HepG2 (cell line): ENCODE measurements around the gene EBF3. TPM values are rescaled to one million over a fixed set of nuclear protein-coding genes. Genes with fewer than 3 reads are reported as not detected.

Experiments used
- ATAC-seq: fragments of 200-7000 bp; cut with Tn5 transposase; 3 replicates; pipeline ENCODE4 v1.9.1; 2020; ENCODE audit warnings: mild to moderate bottlenecking, moderate library complexity
- BruUV-seq: library from RNA; stranded (reverse); fragments of 400-500 nt; replicated peaks from 2 replicates; lab custom pipeline; 2021; lab: Mats Ljungman, UMichigan
- CTCF ChIA-PET: fragments of 300-600 bp; formaldehyde crosslinking; extraction: SDS; loops from one replicate; lab custom pipeline; 2021; ENCODE audit warnings: low total read pairs, inconsistent platforms, low intra/inter-chr PET ratio; lab: Yijun Ruan, JAX
- POLR2A ChIA-PET: fragments of 350-600 bp; sonication (Branson Sonifier 250); formaldehyde crosslinking; loops from one replicate; lab custom pipeline; 2020; ENCODE audit warnings: antibody characterized with exemption, inconsistent platforms; lab: Yijun Ruan, JAX
- DNase-seq: peaks from one replicate; pipeline ENCODE4 v3.0.0-alpha.2; 2015; ENCODE audit warnings: low spot score
- FAIRE-seq: peaks from 3 replicates; lab custom pipeline; 2011; peaks lifted over from hg19 to GRCh38; lab: Jason Lieb, UNC
- H2AFZ ChIP-seq: one replicate; pipeline ENCODE4 v1.6.1; 2011; ENCODE audit warnings: low read length, inconsistent platforms
- H3K27ac ChIP-seq: fragments of 300-600 bp; 3 replicates; pipeline ENCODE4 v1.8.0; 2011; ENCODE audit warnings: mixed run types, mild to moderate bottlenecking, mixed read lengths, low read length, inconsistent platforms; ENCODE audit not compliant: insufficient read depth; ENCODE audit errors: extremely low read length
- H3K27me3 ChIP-seq, 2 experiments: fragments of 200-600 bp in 1 of 2; 2 replicates in 1 of 2; 3 replicates in 1 of 2; pipeline versions ENCODE4 v1.6.0 to v1.8.0; 2011; ENCODE audit warnings: low read length in 2 of 2, mild to moderate bottlenecking in 2 of 2, moderate library complexity in 2 of 2, inconsistent platforms in 1 of 2; ENCODE audit not compliant: insufficient read depth in 2 of 2, control insufficient read depth in 1 of 2
- H3K36me3 ChIP-seq, 2 experiments: fragments of 200-600 bp in 1 of 2; replicated peaks in 1 of 2; 2 replicates in 1 of 2; 3 replicates in 1 of 2; pipeline versions ENCODE4 v1.5.1 to v1.8.0; 2011; ENCODE audit warnings: low read length in 2 of 2, inconsistent platforms in 1 of 2; ENCODE audit not compliant: insufficient read depth in 2 of 2, control insufficient read depth in 1 of 2
- H3K4me1 ChIP-seq: 2 replicates; pipeline ENCODE4 v1.5.1; 2012; ENCODE audit warnings: low read length, inconsistent platforms; ENCODE audit not compliant: insufficient read depth
- H3K4me2 ChIP-seq: 2 replicates; pipeline ENCODE4 v1.6.0; 2011; ENCODE audit warnings: low read depth, low read length, inconsistent platforms
- H3K4me3 ChIP-seq, 3 experiments: fragments of 200-600 bp in 1 of 3; sonication (generic), shearing (Covaris generic) in 1 of 3; replicated peaks in 1 of 3; 2 replicates each; pipeline ENCODE4 v1.5.1; 2011 to 2016; ENCODE audit warnings: low read length in 3 of 3, inconsistent platforms in 2 of 3, low read depth in 2 of 3, mild to moderate bottlenecking in 2 of 3, control low read depth in 1 of 3, mixed read lengths in 1 of 3; ENCODE audit not compliant: insufficient read depth in 1 of 3
- H3K79me2 ChIP-seq: one replicate; pipeline ENCODE4 v1.6.1; 2011; ENCODE audit warnings: low read length, inconsistent platforms; ENCODE audit not compliant: insufficient read depth
- H3K9ac ChIP-seq: 2 replicates; pipeline ENCODE4 v1.6.0; 2011; ENCODE audit warnings: mild to moderate bottlenecking, low read depth, low read length, inconsistent platforms; ENCODE audit not compliant: insufficient read depth
- H3K9me3 ChIP-seq: 2 replicates; pipeline ENCODE4 v1.5.1; 2012; ENCODE audit warnings: mild to moderate bottlenecking, low read length
- H4K20me1 ChIP-seq: 2 replicates; pipeline ENCODE4 v1.6.0; 2011; ENCODE audit warnings: inconsistent platforms, mild to moderate bottlenecking, low read length, moderate library complexity; ENCODE audit not compliant: insufficient read depth
- FOXK2 ChIP-seq: fragments of 450-650 bp; IDR thresholded peaks from 2 replicates; pipeline ENCODE4 v1.6.1; 2016
- NR2F2 ChIP-seq: IDR thresholded peaks from 2 replicates; pipeline ENCODE4 v1.6.1; 2012; ENCODE audit warnings: low read depth, inconsistent platforms, borderline replicate concordance
- RBAK ChIP-seq: sonication (generic); formaldehyde crosslinking; IDR thresholded peaks from 2 replicates; pipeline ENCODE4 v1.5.1; 2020; ENCODE audit warnings: mild to moderate bottlenecking, missing genetic modification reagents
- TBX3 ChIP-seq: fragments of 450-650 bp; IDR thresholded peaks from 2 replicates; pipeline ENCODE4 v1.6.1; 2017; ENCODE audit warnings: antibody characterized with exemption, mild to moderate bottlenecking, inconsistent platforms, borderline replicate concordance
- TEAD3 ChIP-seq: optimal IDR thresholded peaks from 2 replicates; pipeline ENCODE3; 2016; ENCODE audit warnings: borderline replicate concordance
- WGBS: methylation state at CpG from one replicate; pipeline ENCODE4 v1.1.6; 2017; ENCODE audit warnings: low lambda C conversion rate; 5-methylcytosine and 5-hydroxymethylcytosine counted together
- in situ Hi-C: cut with HindIII; loops from 2 replicates; pipeline ENCODE4 v1.10.0; 2017; ENCODE audit warnings: low pct_unique_long_range_greater_than_20kb; ENCODE audit not compliant: extremely low pct_ligation_motif_present
- intact Hi-C: fragments of 100-400 bp; cut with micrococcal nuclease; formaldehyde crosslinking; loops from one replicate; pipeline ENCODE4 v1.10.0; 2022; ENCODE audit not compliant: unreplicated experiment
- polyA plus RNA-seq, 8 experiments: library from polyadenylated mRNA; depleted of rRNA in 3 of 8; stranded (reverse) in 7 of 8; unstranded in 1 of 8; fragments of >200 nt; fragmentation: Illumina TruSeq in 4 of 8; extraction: Trizol in 4 of 8; gene quantifications; 2 replicates each; pipeline versions ENCODE4 v1.2.1 to v1.2.3, GENCODE V29; 2011 to 2016; ENCODE audit warnings: low read depth in 4 of 8, missing spikeins in 1 of 8, mixed read lengths in 1 of 8; ENCODE audit not compliant: insufficient read depth in 1 of 8
- total RNA-seq, 5 experiments: library from RNA; depleted of rRNA; stranded (reverse); fragments of >200 nt; fragmentation: Illumina TruSeq; extraction: Trizol; gene quantifications; 2 replicates each; pipeline ENCODE4 v1.2.3, GENCODE V29; 2016; ENCODE audit warnings: low read depth in 1 of 5

The EBF3 gene
- total and polyA plus RNA-seq, 2 of the 13 experiments (the other 11 are each of a cell fraction or from before 2014, with no cell fraction given), result not detected

GRCh38 chr10:129809841-129810240 lies 154.2 kb downstream of the EBF3 start:
- Histone ChIP-seq H3K27ac (no peak overlapping the region), H3K79me2 (no peaks in the 10 kb centered on the region), H3K4me1 (no peaks in the 10 kb centered on the region), H3K9me3 (no peaks in the 10 kb centered on the region), H2AFZ (no peak overlapping the region), H3K36me3 (no peaks in the 10 kb centered on the region), H4K20me1 (no peaks in the 10 kb centered on the region), H3K9ac (no peak overlapping the region), H3K4me2 (no peak overlapping the region), H3K27me3 (peaks cover 0 to 5% of the 10 kb centered on the region in 2 experiments; a peak in 1 of 5 replicates), H3K4me3 (no peak overlapping the region)
- POLR2A ChIA-PET, result no interaction called here
- in situ Hi-C loops, result no loop called here
- CTCF ChIA-PET, result no interaction called here
- intact Hi-C loops, result no loop called here
- 54% methylated on average over 10 of the region's 13 CpGs for WGBS
- no peak for FAIRE-seq
- no TSS peak for BruUV-seq
- no peak for ATAC-seq
- DNase-seq, result no peak
- TF ChIP-seq FOXK2 (no peak), TBX3 (no peak), TEAD3 (no peak), NR2F2 (no peak)

GRCh38 chr10:129809431-129809830 lies 154.6 kb downstream of the EBF3 start:
- ATAC-seq, result no peak
- no peaks in the 10 kb centered on the region for H3K79me2 ChIP-seq
- no peak overlapping the region for H3K9ac ChIP-seq
- DNase-seq, result no peak
- CTCF ChIA-PET, result no interaction called here
- peaks cover 0 to 5% of the 10 kb centered on the region in 2 experiments; a peak in 1 of 5 replicates for H3K27me3 ChIP-seq
- intact Hi-C loops (no loop called here), in situ Hi-C loops (no loop called here)
- TF ChIP-seq RBAK (CRISPR knock-in tag), result no peak
- 43% methylated on average over 5 of the region's 9 CpGs for WGBS
- H4K20me1 ChIP-seq, result no peaks in the 10 kb centered on the region
- H3K36me3 ChIP-seq, result no peaks in the 10 kb centered on the region
- BruUV-seq, result no TSS peak
- no peak overlapping the region for H3K4me3 ChIP-seq
- POLR2A ChIA-PET, result no interaction called here
- H3K4me2 ChIP-seq, result no peak overlapping the region
- FAIRE-seq, result no peak
- no peak overlapping the region for H3K27ac ChIP-seq
- peaks cover 3% of the 10 kb centered on the region; the same call in 1 of the 2 replicates for H3K9me3 ChIP-seq
- H2AFZ ChIP-seq, result no peak overlapping the region
- no peaks in the 10 kb centered on the region for H3K4me1 ChIP-seq
